HK-2 (cell line): Measurements from ENCODE around the gene CHTF18.
"Not testable (repeated sequence)": the region's sequence is repeated elsewhere in the genome, so short reads cannot be mapped to it uniquely, and the experiment has no call there.

Source experiments
- DNase-seq: peaks from one replicate; pipeline ENCODE4 v3.0.0-alpha.2; 2018; ENCODE audit not compliant: unreplicated experiment

Gene CHTF18

GRCh38 chr16:788399-789126 lies at the start of gene CHTF18:
Gene CHTF18, plus strand, starts transcription at chr16:788620. Its CDS starts 65 bp downstream, at chr16:788685.
- peak; percentile 87 for DNase-seq

- no peak for DNase-seq
Measured at GRCh38 chr16:739560-740458, 48.6 kb upstream of the CHTF18 start.

DNA sequence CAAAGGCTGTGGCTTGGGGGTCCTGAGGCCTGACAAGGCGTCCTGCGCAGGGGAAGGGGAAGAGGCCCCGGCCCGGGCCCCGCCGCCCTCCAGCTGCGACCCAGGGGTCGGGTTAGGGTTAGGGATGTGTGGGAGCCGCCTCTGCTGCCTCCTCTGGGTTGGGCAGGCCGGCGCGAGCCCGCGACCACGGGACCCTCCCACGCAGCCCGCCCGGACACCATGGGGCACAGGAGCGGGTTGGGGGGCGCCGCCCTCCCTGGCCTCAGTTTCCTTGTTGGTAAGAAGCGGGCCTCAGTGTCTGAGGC lies 48.0 kb upstream of the CHTF18 start:
- no peak for DNase-seq

DNA sequence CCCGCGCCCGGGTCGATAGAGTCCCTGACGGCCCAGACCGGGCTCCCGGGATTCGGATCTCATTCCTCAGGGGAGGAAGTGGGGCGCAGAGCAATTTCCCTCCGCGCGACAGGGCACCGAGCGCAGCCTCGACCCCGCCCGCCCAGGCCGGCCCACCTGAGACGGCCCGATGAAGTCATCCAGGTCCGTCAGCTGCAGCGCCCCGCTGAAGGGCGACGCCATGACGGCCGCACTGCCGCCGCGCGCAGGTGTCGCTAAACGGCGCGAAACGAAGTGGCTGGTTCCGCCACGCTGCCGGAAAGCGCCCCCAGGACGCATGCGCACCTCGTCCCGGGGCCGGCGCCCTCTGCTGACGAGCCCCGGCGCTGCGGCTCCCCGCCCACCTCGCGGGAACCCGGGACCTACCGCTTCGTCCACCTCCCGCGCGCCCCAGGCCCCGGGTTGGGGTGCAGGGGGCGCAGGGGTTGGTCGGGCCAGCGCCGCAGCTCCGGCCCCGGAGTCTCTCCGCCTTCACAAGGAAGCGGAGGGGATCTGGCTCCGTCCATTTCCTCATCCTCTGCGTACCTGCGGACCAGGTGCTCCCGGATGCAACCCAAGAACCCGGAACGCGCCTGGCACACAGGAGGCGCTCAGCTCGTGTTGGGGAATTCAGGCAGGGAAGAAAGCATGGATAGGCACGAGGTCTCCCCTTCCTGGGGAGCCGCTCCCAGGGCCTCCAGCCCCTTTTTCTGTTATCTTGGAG lies 47.5 kb upstream of the CHTF18 start, which contains the start of gene CIAO3:
CIAO3 (minus strand) TSS at position 234 of the 742 bp plus-strand sequence; CDS start at position 222, 12 bp downstream.
- DNase-seq = peak; percentile 87

DNA sequence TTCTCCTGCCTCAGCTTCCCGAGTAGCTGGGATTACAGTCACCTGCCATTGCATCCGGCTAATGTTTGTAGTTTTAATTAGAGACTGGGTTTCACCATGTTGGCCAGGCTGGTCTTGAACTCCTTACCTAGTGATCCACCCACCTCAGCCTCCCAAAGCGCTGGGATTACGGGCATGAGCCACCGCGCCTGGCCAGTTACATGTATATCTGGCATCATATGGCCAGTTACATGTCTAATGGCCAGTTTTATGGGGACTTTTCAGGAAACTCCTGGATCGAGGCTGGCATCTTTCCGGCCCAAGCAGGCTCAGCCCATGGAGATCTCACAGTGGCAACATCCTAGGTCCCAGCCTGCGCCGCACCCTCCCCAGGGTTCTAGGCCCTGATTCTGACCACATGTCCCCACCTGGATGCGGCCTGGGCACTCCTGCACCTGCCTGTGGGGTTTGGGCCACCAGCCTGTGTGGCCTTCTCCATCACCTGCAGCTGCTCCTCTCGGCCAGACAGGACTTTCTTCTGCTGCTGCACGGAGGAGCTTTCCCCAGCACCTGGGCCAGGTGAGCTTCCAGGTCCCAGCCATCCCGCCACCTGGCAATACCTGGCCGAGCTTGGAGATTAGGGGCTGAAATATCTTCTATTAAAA lies 46.3 kb upstream of the CHTF18 start:
- DNase-seq = no peak

DNA sequence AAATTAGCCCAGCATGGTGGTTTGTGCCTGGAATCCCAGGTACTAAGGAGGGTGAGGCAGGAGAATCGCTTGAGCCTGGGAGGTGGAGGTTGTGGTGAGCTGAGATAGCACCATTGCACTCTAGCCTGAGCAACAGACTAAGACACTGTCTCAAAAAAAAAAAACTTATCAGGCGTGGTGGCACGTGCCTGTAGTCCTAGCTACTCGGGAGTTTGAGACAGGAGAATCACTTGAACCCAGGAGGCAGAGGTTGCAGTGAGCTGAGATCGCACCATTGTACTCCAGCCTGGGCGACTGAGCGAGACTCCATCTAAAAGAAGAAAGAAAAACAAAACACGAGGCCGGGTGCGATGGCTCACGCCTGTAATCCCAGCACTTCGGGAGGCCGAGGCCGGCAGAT lies 45.5 kb upstream of the CHTF18 start:
- DNase-seq = not testable (repeated sequence)

DNA sequence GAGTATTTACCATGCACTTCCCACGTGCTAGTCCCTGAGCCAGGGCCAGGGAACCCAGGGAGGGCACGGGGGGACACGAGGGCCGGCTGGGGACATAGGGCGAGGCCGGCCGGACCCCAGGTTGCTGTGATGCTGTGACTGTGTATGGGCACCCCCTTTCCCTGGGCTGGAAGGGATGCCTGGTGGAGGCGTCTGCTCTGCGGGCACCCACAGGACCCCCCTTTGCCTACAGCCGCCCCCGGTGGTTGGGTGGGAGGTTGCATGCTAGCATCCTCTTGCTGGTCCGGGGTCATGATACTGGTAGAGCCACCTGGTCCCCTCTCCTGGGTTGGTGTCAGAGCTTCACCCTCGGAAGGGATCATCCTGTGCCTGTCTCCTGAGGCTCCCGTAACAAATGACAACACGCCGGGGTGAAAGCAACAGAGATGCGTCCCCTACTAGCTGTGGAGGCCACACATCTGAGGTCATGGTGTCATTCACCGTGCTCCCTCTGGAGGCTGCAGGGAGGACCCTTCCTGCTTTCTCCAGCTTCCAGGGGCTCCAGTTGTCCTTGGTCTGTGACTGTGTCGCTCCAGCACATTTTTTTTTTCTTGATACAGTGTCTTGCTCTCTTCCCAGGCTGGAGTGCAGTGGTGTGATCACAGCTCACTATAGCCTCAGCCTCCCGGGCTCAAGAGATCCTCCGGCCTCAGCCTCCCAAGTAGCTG lies 44.5 kb upstream of the CHTF18 start:
- no peak for DNase-seq

- DNase-seq = no peak
Measured at GRCh38 chr16:745739-746138, 42.7 kb upstream of the CHTF18 start.

GRCh38 chr16:746637-747036 lies 41.8 kb upstream of the CHTF18 start:
- no peak for DNase-seq

DNA sequence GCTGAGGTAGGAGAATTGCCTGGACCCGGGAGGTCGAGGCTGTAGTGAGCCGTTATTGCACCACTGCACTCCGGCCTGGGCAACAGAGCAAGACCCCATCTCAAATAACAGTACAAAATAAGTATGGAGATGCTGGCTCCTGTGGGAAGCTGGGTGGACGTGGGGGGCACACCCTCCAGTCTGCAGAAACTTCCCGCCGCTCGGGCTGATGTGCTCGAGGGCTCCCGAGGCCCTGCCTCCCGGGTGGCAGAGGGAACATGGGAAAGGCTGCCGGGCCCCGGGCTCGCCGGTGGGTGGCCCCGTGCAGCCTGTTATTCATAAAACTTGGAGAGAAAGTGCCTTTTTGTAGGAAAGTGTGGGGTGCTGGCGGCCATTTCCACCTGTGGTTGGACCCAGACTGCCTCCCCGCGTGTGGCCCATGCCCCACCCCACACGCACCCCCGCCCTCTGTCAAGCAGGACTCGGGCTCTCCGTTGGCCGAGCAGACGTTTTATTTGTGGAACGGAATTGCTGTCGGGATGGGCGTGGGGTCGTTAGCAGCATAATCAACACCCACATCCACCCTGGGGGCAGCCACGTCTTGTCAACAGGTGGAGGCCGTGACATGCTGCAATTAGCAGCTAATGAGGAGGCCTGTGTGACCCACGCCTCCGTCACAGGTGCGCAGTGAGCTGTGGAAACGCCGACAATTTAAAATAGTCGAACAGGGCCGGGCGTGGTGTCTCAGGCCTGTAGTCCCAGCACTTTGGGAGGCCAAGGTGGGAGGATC lies 40.3 kb upstream of the CHTF18 start:
- no peak for DNase-seq

DNA sequence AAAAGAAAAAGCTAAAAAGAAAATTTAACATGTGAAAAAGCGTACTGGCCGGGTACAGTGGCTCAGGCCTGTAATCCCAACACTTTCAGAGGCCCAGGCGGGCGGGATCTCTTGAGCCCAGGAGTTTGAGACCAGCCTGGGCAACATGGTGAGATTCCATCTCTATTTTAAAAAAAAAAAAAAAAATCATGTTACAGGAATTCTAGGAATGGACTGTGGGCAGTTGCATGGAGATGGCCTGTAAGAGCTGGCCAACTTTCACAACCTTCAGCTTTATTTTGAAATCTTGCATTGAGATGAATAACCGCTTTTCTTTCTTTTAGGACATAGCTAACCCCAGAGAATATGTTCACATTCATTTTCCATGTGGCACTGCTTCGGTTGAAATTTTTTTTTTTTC lies 39.4 kb upstream of the CHTF18 start:
- no peak for DNase-seq

DNA sequence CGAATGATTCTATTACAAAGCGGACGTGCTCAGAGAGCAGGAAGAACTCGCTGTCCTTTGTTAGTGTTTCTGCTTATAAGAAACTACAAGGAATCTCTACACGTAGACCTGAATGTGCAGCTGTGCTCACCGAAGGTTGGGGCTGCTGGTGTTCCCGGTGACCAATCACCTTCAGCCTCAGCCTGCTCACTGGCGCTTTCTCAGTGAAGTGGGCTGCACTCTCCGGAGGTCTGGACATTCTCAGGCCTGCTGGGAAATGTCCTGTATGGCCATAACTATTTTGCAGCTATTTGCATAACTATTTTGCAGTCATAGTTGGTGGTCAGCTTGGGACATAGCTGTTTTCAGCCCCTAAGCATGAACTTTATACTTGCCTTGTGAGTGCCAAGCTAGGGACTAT lies 37.9 kb upstream of the CHTF18 start:
- no peak for DNase-seq

- no peak for DNase-seq
Measured at GRCh38 chr16:751152-752006, 37.0 kb upstream of the CHTF18 start.

GRCh38 chr16:752007-752312 lies 36.5 kb upstream of the CHTF18 start:
- no peak for DNase-seq

DNA sequence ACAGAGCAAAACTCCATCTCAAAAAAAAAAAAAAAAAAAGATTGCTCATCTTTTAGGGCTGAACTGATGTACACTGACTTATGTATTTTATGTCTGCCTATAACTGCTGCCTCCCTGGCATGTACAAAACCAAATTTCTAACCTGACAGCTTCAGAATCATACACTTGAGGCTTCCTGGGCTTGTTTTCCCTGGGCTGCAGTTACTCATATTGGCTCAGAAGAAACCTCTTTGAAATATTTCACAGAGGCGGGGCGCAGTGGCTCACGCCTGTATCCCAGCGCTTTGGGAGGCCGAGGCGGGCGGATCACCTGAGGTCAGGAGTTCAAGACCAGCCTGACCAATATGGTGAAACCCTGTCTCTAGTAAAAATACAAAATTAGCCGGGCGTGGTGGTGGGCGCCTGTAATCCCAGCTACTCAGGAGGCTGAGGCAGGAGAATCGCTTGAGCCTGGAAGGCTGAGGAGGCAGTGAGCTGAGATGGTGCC lies 34.3 kb upstream of the CHTF18 start:
- DNase-seq = not testable (repeated sequence)

- no peak for DNase-seq
Measured at GRCh38 chr16:754656-755055, 33.8 kb upstream of the CHTF18 start.

DNA sequence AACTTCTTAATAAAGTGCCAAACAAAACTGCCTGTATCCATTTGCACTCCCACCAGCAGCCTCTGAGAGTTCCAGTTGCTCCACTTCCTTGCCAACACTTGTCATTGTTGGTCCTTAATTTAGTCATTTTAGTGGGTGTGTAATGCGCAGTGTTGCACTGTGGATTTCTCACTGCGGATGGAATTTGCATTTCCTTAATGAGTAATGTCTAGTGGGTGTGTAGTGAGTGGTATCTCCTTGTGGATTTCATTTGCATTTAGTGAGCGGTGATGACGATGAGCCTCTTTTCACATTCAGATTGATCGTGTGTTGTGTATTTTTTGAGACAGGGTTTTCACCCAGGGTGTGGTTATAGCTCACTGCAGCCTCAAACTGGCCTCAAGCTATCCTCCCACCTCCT lies 32.0 kb upstream of the CHTF18 start:
- DNase-seq = no peak

DNA sequence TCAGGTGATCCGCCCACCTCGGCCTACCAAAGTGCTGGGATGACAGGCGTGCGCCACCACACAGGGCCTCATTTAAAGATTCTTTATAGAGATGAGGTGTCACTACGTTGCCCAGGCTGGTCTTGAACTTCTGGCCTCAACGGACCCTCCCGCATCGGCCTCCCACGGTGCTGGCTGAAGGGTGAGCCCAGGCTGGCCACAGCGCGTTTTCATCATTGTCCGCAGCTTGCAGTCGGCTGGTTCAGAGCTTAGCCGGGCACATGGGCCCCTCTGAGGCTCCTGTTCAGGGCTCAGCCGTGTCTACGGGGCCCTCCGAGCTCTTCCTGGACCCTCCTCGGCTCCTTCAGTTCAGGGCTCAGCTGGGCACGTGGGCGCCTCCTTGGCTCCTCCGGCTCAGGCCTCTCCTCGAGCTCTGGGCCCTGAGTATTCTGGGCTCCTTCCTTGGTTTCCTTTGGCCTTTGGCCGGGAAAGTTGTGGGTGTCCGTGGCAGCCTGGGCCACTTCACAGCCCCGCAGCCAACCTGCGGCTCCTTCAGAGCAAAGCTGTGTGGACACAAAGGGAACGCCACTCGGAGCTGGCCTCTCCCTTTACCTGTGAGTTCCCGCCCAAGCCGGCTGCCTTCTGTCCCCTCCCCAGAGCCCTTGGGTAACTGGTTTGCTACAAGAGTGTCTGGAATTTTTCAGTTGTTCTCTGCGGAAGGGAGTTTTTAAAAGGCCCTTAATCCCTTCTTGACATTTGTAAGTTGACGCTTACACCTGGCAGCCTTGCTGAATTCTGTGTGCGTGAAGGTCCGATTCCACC lies 29.1 kb upstream of the CHTF18 start:
- DNase-seq = no peak

- no peak for DNase-seq
Measured at GRCh38 chr16:760065-760464, 28.4 kb upstream of the CHTF18 start.
